ENCODE data around the gene AOC3.

Gene AOC3

DNA sequence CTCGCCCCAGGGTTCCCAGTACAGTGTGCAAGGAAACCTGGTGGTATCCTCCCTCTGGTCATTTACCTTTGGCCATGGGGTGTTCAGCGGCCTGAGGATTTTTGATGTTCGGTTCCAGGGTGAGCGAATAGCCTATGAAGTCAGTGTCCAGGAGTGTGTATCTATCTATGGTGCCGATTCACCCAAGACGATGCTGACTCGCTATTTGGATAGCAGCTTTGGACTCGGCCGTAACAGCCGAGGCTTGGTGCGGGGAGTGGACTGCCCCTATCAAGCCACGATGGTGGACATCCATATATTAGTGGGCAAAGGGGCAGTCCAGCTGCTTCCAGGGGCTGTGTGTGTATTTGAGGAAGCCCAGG is 5.5 kb upstream of the AOC3 start:
- H3K23ac ChIP-seq (ENCODE audit: low read length) = no peak overlapping the region
- no peak overlapping the region for H3K56ac ChIP-seq (ENCODE audit: low read length)
- no peak overlapping the region for H2BK120ac ChIP-seq (ENCODE audit: low read depth, low read length)
- no peaks in the 10 kb centered on the region for H3K27me3 ChIP-seq (ENCODE audit: insufficient read depth, low read length, poor library complexity)
- no peak overlapping the region for H3K4me2 ChIP-seq (ENCODE audit: low read length)
- H3K4me1 ChIP-seq (ENCODE audit: control insufficient read depth, low read depth, low read length) = no peaks in the 10 kb centered on the region
- no peak overlapping the region for H3K18ac ChIP-seq (ENCODE audit: low read length)
- no peak overlapping the region for H2BK5ac ChIP-seq (ENCODE audit: low read length)
- H4K5ac ChIP-seq (ENCODE audit: low read length) = no peak overlapping the region
- H3K4me3 ChIP-seq (ENCODE audit: low read length) = no peak overlapping the region
- no peak overlapping the region for H2BK15ac ChIP-seq (replicated peaks; ENCODE audit: low read depth)
- DNase-seq = no peak
- H3K36me3 ChIP-seq (ENCODE audit: control insufficient read depth, insufficient read depth, low read length) = peaks cover 21% of the 10 kb centered on the region
- no peaks in the 10 kb centered on the region for H3K79me2 ChIP-seq (ENCODE audit: control insufficient read depth, insufficient read depth, low read length)
- H3K4ac ChIP-seq (ENCODE audit: low read depth, low read length) = no peak overlapping the region
- WGBS (ENCODE audit: extremely low coverage, insufficient coverage, low lambda C conversion rate) = no CpG with 5 or more reads among the region's 12 CpGs
- no peak overlapping the region for H3K27ac ChIP-seq (ENCODE audit: low read depth, low read length)
- H3K9ac ChIP-seq (ENCODE audit: low read length) = no peak overlapping the region
- H4K8ac ChIP-seq (ENCODE audit: low read depth, low read length) = no peak overlapping the region
- H2AK5ac ChIP-seq (ENCODE audit: low read length) = no peak overlapping the region
- H3K79me1 ChIP-seq (ENCODE audit: low read length) = peaks cover 2% of the 10 kb centered on the region

DNA sequence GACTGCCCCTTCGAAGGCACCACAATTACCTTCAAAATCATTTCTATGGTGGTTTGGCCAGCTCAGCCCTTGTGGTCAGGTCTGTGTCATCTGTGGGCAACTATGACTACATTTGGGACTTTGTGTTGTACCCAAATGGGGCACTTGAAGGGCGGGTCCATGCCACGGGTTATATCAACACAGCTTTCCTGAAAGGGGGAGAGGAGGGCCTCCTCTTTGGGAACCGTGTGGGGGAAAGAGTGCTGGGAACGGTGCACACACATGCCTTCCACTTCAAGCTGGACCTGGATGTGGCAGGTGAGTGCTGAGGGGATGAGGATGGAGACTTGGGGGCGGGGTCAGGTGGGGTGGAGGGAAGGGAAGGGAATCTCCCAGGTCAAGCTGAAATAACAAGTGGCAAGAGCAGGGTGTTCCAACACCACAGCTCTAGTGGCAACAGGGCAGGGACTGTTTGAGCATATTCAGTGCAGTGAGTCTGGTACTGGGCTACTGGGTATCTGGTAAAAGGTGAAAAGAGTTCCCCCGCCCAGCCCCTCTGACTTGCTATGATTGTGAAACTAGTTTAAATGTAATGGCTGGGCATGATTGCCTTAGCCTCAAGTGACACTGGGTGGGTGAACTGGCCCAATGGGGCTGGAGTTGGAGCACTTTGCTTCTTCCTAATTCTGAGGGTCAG is 4.9 kb upstream of the AOC3 start:
- Histone ChIP-seq H3K79me2 (ENCODE audit: control insufficient read depth, insufficient read depth, low read length) (no peaks in the 10 kb centered on the region), H3K18ac (ENCODE audit: low read length) (no peak overlapping the region), H3K27me3 (ENCODE audit: insufficient read depth, low read length, poor library complexity) (no peaks in the 10 kb centered on the region), H3K36me3 (ENCODE audit: control insufficient read depth, insufficient read depth, low read length) (peaks cover 21% of the 10 kb centered on the region), H3K4me2 (ENCODE audit: low read length) (no peak overlapping the region), H2BK5ac (ENCODE audit: low read length) (no peak overlapping the region), H3K4ac (ENCODE audit: low read depth, low read length) (no peak overlapping the region), H3K79me1 (ENCODE audit: low read length) (peaks cover 2% of the 10 kb centered on the region), H3K23ac (ENCODE audit: low read length) (no peak overlapping the region), H2BK15ac (replicated peaks; ENCODE audit: low read depth) (no peak overlapping the region), H2BK120ac (ENCODE audit: low read depth, low read length) (no peak overlapping the region), H3K56ac (ENCODE audit: low read length) (no peak overlapping the region), H3K4me1 (ENCODE audit: control insufficient read depth, low read depth, low read length) (no peaks in the 10 kb centered on the region), H3K9ac (ENCODE audit: low read length) (no peak overlapping the region), H4K5ac (ENCODE audit: low read length) (no peak overlapping the region), H4K8ac (ENCODE audit: low read depth, low read length) (no peak overlapping the region), H3K27ac (ENCODE audit: low read depth, low read length) (no peak overlapping the region), H2AK5ac (ENCODE audit: low read length) (no peak overlapping the region), H3K4me3 (ENCODE audit: low read length) (no peak overlapping the region)
- WGBS (ENCODE audit: extremely low coverage, insufficient coverage, low lambda C conversion rate) = no CpG with 5 or more reads among the region's 7 CpGs
- no peak for DNase-seq

DNA sequence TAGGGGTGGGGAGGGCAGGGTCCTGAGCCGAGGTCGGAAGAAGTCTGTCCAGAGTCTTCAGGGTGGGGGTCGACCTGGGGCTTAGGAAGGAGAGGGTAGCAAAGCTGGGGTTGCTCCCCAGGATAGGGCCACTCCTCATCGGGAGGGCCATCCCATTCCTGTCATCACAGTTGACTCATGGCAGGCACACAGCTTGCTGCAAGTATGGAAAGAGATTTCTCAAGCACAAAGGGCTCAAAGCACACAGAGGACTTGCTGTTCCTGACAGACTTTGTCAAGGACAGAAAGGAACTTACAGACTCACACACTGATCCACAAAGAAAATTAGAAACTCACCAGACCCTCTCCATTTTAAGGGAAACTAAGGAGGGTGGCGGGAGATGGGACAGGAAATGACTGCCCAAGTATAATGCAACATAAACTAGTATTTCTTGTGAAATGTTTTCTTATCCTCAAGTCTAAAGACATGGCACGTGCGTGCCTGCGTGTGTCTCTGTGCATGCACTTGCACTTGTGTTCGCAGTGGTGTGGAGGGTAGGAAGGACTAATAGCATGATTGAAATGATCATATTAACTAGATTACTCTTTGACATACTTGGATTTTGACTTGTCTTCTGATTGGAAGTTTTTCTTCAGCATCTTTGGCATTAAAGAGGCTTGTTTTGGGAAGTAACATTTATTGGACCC is 4.3 kb upstream of the AOC3 start:
- no peak overlapping the region for H3K56ac ChIP-seq (ENCODE audit: low read length)
- H3K9ac ChIP-seq (ENCODE audit: low read length) = no peak overlapping the region
- no peak for DNase-seq
- no peaks in the 10 kb centered on the region for H3K27me3 ChIP-seq (ENCODE audit: insufficient read depth, low read length, poor library complexity)
- H3K18ac ChIP-seq (ENCODE audit: low read length) = no peak overlapping the region
- no peaks in the 10 kb centered on the region for H3K4me1 ChIP-seq (ENCODE audit: control insufficient read depth, low read depth, low read length)
- H2BK120ac ChIP-seq (ENCODE audit: low read depth, low read length) = no peak overlapping the region
- no peak overlapping the region for H2AK5ac ChIP-seq (ENCODE audit: low read length)
- H3K79me2 ChIP-seq (ENCODE audit: control insufficient read depth, insufficient read depth, low read length) = no peaks in the 10 kb centered on the region
- H4K8ac ChIP-seq (ENCODE audit: low read depth, low read length) = no peak overlapping the region
- no peak overlapping the region for H4K5ac ChIP-seq (ENCODE audit: low read length)
- peaks cover 2% of the 10 kb centered on the region for H3K79me1 ChIP-seq (ENCODE audit: low read length)
- H2BK5ac ChIP-seq (ENCODE audit: low read length) = no peak overlapping the region
- peaks cover 18% of the 10 kb centered on the region for H3K36me3 ChIP-seq (ENCODE audit: control insufficient read depth, insufficient read depth, low read length)
- H2BK15ac ChIP-seq (replicated peaks; ENCODE audit: low read depth) = no peak overlapping the region
- H3K4ac ChIP-seq (ENCODE audit: low read depth, low read length) = no peak overlapping the region
- no peak overlapping the region for H3K4me2 ChIP-seq (ENCODE audit: low read length)
- no CpG with 5 or more reads among the region's 9 CpGs for WGBS (ENCODE audit: extremely low coverage, insufficient coverage, low lambda C conversion rate)
- H3K27ac ChIP-seq (ENCODE audit: low read depth, low read length) = no peak overlapping the region
- no peak overlapping the region for H3K4me3 ChIP-seq (ENCODE audit: low read length)
- no peak overlapping the region for H3K23ac ChIP-seq (ENCODE audit: low read length)

DNA sequence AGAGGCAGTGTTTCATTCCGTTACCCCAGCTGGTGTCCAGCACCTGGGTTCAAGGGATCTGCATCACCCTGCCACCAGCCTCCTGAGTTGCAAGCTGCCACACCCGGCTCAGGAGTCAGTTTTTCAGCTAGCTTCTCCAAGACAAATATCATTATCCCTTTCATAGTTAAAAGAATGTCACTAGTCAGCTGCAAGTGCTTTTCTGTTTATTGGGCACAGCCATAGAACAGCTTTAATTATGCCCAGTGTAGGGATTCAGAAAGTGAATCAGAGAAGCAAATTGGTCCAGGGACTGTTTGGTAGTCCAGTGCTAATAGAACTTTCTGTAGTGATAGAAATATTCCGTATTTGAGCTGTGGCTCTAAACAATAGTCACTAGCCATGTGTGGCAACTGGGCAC is 2.9 kb upstream of the AOC3 start:
- Histone ChIP-seq H3K27ac (ENCODE audit: low read depth, low read length) (no peak overlapping the region), H2BK5ac (ENCODE audit: low read length) (no peak overlapping the region), H3K4me3 (ENCODE audit: low read length) (no peak overlapping the region), H3K18ac (ENCODE audit: low read length) (no peak overlapping the region), H2AK5ac (ENCODE audit: low read length) (no peak overlapping the region), H4K8ac (ENCODE audit: low read depth, low read length) (no peak overlapping the region), H3K56ac (ENCODE audit: low read length) (no peak overlapping the region), H3K4me1 (ENCODE audit: control insufficient read depth, low read depth, low read length) (no peaks in the 10 kb centered on the region), H3K9ac (ENCODE audit: low read length) (no peak overlapping the region), H3K4me2 (ENCODE audit: low read length) (no peak overlapping the region), H3K4ac (ENCODE audit: low read depth, low read length) (no peak overlapping the region), H3K27me3 (ENCODE audit: insufficient read depth, low read length, poor library complexity) (no peaks in the 10 kb centered on the region), H4K5ac (ENCODE audit: low read length) (no peak overlapping the region), H3K79me2 (ENCODE audit: control insufficient read depth, insufficient read depth, low read length) (no peaks in the 10 kb centered on the region), H3K36me3 (ENCODE audit: control insufficient read depth, insufficient read depth, low read length) (peaks cover 10% of the 10 kb centered on the region), H3K23ac (ENCODE audit: low read length) (no peak overlapping the region), H2BK120ac (ENCODE audit: low read depth, low read length) (no peak overlapping the region), H3K79me1 (ENCODE audit: low read length) (peaks cover 2% of the 10 kb centered on the region), H2BK15ac (replicated peaks; ENCODE audit: low read depth) (no peak overlapping the region)
- WGBS (ENCODE audit: extremely low coverage, insufficient coverage, low lambda C conversion rate) = no CpG with 5 or more reads among the region's 3 CpGs
- no peak for DNase-seq

DNA sequence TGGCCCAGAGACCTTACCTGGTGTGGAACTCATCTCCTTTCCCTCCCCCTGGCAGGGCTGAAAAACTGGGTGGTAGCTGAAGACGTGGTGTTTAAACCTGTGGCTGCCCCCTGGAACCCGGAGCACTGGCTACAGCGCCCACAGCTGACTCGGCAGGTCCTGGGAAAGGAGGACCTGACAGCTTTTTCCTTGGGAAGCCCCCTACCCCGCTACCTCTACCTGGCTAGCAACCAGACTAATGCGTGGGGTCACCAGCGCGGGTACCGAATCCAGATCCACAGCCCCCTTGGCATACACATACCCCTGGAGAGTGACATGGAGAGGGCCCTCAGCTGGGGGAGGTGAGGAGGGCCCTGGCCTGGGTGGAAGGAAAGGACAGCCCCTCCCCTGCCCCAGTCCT is 2.0 kb upstream of the AOC3 start:
- Histone ChIP-seq H3K4ac (ENCODE audit: low read depth, low read length) (no peak overlapping the region), H2BK15ac (replicated peaks; ENCODE audit: low read depth) (no peak overlapping the region), H2BK5ac (ENCODE audit: low read length) (no peak overlapping the region), H3K27me3 (ENCODE audit: insufficient read depth, low read length, poor library complexity) (no peaks in the 10 kb centered on the region), H2AK5ac (ENCODE audit: low read length) (no peak overlapping the region), H3K9ac (ENCODE audit: low read length) (no peak overlapping the region), H3K4me3 (ENCODE audit: low read length) (no peak overlapping the region), H3K79me2 (ENCODE audit: control insufficient read depth, insufficient read depth, low read length) (no peaks in the 10 kb centered on the region), H3K23ac (ENCODE audit: low read length) (no peak overlapping the region), H2BK120ac (ENCODE audit: low read depth, low read length) (no peak overlapping the region), H4K5ac (ENCODE audit: low read length) (no peak overlapping the region), H3K18ac (ENCODE audit: low read length) (no peak overlapping the region), H3K4me2 (ENCODE audit: low read length) (no peak overlapping the region), H3K4me1 (ENCODE audit: control insufficient read depth, low read depth, low read length) (no peaks in the 10 kb centered on the region), H3K79me1 (ENCODE audit: low read length) (no peaks in the 10 kb centered on the region), H3K56ac (ENCODE audit: low read length) (no peak overlapping the region), H4K8ac (ENCODE audit: low read depth, low read length) (no peak overlapping the region), H3K27ac (ENCODE audit: low read depth, low read length) (no peak overlapping the region), H3K36me3 (ENCODE audit: control insufficient read depth, insufficient read depth, low read length) (peaks cover 8% of the 10 kb centered on the region)
- no CpG with 5 or more reads among the region's 9 CpGs for WGBS (ENCODE audit: extremely low coverage, insufficient coverage, low lambda C conversion rate)
- DNase-seq = no peak

All from mesendoderm (in vitro differentiated cells).